Panc1 (cell line): ENCODE measurements around the gene ATP7B.

Source experiments
- POLR2AphosphoS5 ChIP-seq: IDR thresholded peaks from 2 replicates; pipeline ENCODE4 v1.6.1; 2012; ENCODE audit warnings: mild to moderate bottlenecking, low read depth, low read length, moderate library complexity
- SIN3A ChIP-seq: IDR thresholded peaks from 2 replicates; pipeline ENCODE4 v1.6.1; 2012; ENCODE audit warnings: low read depth, mild to moderate bottlenecking, low read length, moderate library complexity, borderline replicate concordance; ENCODE audit not compliant: insufficient read depth
- TCF7L2 ChIP-seq: IDR thresholded peaks from 2 replicates; pipeline ENCODE4 v1.6.1; 2011; ENCODE audit warnings: mild to moderate bottlenecking, low read depth, low read length, inconsistent platforms
- TF ChIP-seq, protein P1 (sequence below), 2 experiments: IDR thresholded peaks; 2 replicates each; pipeline ENCODE4 v1.6.1; 2011 to 2012; ENCODE audit warnings: low read depth in 2 of 2, control low read depth in 1 of 2, low read length in 1 of 2, mild to moderate bottlenecking in 1 of 2, moderate library complexity in 1 of 2; ENCODE audit not compliant: insufficient read depth in 1 of 2
- TF ChIP-seq, protein P2 (sequence below): fragments of 450-650 bp; IDR thresholded peaks from 2 replicates; pipeline ENCODE4 v1.5.1; 2017; ENCODE audit warnings: mild to moderate bottlenecking

DNA sequence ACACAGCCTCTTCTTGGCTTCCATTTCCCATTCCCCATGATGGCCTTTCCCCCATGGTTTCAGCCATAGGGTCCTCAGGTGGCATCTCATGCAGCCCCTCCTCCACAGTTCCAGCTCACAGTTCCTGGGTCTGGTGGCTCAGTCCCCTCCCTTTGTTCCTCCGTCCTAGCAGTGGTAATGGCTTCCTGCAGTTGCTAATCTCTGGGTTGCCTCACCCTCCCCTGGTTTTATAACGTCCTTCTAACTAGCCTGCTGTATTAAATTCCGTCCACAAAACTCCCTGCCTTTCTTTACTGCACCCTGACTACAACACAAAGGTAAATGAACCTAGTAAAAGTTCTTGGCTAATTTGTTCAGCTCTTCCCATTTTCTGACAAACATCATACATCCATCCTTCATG is 118.6 kb downstream of the ATP7B start:
- TF ChIP-seq, protein P1, sequence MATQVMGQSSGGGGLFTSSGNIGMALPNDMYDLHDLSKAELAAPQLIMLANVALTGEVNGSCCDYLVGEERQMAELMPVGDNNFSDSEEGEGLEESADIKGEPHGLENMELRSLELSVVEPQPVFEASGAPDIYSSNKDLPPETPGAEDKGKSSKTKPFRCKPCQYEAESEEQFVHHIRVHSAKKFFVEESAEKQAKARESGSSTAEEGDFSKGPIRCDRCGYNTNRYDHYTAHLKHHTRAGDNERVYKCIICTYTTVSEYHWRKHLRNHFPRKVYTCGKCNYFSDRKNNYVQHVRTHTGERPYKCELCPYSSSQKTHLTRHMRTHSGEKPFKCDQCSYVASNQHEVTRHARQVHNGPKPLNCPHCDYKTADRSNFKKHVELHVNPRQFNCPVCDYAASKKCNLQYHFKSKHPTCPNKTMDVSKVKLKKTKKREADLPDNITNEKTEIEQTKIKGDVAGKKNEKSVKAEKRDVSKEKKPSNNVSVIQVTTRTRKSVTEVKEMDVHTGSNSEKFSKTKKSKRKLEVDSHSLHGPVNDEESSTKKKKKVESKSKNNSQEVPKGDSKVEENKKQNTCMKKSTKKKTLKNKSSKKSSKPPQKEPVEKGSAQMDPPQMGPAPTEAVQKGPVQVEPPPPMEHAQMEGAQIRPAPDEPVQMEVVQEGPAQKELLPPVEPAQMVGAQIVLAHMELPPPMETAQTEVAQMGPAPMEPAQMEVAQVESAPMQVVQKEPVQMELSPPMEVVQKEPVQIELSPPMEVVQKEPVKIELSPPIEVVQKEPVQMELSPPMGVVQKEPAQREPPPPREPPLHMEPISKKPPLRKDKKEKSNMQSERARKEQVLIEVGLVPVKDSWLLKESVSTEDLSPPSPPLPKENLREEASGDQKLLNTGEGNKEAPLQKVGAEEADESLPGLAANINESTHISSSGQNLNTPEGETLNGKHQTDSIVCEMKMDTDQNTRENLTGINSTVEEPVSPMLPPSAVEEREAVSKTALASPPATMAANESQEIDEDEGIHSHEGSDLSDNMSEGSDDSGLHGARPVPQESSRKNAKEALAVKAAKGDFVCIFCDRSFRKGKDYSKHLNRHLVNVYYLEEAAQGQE (IDR thresholded peaks at IDR 0.05; ENCODE audit: insufficient read depth in 1 of 2, low read depth in 2 of 2, low read length in 1 of 2): no peak
- TF ChIP-seq, protein P2, sequence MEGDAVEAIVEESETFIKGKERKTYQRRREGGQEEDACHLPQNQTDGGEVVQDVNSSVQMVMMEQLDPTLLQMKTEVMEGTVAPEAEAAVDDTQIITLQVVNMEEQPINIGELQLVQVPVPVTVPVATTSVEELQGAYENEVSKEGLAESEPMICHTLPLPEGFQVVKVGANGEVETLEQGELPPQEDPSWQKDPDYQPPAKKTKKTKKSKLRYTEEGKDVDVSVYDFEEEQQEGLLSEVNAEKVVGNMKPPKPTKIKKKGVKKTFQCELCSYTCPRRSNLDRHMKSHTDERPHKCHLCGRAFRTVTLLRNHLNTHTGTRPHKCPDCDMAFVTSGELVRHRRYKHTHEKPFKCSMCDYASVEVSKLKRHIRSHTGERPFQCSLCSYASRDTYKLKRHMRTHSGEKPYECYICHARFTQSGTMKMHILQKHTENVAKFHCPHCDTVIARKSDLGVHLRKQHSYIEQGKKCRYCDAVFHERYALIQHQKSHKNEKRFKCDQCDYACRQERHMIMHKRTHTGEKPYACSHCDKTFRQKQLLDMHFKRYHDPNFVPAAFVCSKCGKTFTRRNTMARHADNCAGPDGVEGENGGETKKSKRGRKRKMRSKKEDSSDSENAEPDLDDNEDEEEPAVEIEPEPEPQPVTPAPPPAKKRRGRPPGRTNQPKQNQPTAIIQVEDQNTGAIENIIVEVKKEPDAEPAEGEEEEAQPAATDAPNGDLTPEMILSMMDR: no peak
- TF ChIP-seq POLR2AphosphoS5: no peak
- TF ChIP-seq SIN3A: no peak
- TF ChIP-seq TCF7L2: no peak
